Glomerular visceral epithelial cell (primary cell): ENCODE data around the gene BRI3.
A peak's percentile ranks its signal among the peaks of the same experiment; 100 is the strongest.

Source experiments
- DNase-seq: peaks from one replicate; pipeline ENCODE4 v3.0.0-alpha.2; 2016; ENCODE audit errors: extremely low spot score

BRI3 gene

GRCh38 chr7:98280791-98281756 lies at the start of gene BRI3:
TSS of gene BRI3 (plus strand) at chr7:98281686. CDS start at chr7:98281796, 110 bp downstream.
- peak; percentile 95 for DNase-seq

DNA sequence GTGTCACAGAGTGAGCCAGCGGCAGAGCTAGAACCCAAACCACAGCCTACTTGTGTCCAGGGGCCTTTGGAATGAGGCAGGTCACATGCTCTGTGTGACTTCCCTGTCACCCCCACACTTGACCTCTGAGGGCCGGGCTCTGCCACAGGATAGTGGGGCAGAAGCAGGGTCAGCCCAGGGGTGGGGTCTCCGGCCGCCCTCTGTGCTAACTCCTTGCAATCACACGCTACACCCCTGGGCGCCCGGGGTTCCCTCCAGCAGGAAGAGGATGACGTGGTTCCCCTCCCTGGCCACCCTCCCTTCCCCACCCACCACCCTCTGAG lies 49.3 kb upstream of the BRI3 start:
- DNase-seq = no peak

DNA sequence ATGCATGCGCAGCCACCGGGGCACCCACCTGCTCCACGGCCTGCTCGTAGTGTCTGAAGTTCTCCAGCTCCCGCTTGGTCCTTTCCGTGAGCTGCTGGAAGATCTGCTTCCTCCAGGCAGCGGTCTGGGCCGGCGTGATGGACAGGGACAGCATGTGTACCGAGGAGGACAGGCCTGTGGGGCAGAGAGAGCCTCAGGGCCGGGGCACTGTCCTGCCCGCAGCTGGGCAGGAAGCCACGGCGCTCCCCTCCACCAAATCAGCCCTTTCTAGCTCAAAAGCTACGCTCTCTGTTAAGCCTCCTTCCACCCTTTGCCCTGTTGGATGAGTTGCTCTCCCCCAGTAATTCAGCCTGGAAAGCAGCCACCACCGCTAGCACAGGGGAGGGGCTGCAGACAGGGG lies 48.7 kb upstream of the BRI3 start:
- no peak for DNase-seq

DNA sequence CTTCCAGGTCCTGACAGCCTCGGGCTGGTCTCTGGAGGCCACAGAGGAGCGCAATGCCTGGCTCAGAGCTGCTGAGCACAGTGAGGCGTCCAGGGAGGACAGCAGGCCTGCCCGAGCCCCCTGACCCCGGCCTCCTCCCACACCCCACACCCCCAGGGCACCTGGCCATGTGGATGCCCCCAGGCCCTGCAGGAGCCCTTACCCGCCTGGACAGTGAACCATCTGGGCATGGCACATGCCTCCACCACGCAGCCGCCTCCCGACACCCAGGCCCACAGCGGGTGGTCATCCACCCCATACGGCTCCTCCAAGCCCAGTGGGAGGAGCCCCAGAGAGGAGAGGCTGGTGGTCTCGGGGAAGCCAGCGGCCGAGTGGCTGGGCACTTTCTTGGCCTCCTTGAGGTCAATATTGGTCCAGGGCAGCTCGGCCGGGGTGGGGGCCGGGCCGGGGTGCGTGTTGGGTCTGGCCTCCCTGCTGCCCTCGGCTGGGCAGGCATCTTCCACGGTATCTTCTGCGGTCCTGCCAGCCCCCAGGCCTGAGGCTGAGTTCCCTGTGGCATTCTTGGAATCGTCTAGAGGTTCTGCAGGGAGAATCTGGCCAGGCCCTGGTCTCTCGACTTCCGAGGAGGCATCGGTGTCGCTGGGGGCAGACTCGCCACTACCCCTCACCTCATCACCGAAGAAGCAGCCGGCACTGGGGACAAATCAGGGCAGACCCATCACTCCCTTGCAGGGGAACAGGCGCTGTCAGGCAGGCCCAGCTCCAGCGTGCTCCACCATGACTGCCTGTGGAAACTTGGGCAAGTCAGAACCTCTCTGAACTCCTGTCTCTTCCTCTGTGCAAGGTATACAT lies 48.0 kb upstream of the BRI3 start:
- DNase-seq = no peak

- DNase-seq = no peak
Observed at GRCh38 chr7:98234429-98235147, 46.9 kb upstream of the BRI3 start.

- DNase-seq = no peak
Observed at GRCh38 chr7:98235901-98236300, 45.6 kb upstream of the BRI3 start.

- DNase-seq = no peak
Observed at GRCh38 chr7:98236355-98237185, 44.9 kb upstream of the BRI3 start.

DNA sequence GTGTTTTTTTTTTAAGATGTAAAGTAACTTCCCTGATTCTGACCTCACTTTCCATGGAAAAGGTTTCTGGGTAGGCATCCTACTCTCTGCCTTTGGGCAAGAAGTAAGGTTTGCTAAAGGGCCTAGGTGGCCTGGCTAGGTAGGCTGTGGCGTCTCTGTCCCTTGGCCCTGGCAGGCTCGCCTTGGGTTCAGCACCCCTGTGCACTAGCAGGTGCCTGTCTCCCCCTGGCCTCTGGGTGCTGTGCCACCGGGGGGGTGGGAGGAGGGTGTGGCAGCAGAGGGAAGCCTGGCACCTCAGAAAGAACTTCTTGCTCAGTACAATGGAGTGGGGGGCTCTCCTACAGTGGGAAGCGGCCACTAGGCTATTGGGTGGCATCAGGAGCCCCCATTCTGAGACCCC lies 43.4 kb upstream of the BRI3 start:
- no peak for DNase-seq

DNA sequence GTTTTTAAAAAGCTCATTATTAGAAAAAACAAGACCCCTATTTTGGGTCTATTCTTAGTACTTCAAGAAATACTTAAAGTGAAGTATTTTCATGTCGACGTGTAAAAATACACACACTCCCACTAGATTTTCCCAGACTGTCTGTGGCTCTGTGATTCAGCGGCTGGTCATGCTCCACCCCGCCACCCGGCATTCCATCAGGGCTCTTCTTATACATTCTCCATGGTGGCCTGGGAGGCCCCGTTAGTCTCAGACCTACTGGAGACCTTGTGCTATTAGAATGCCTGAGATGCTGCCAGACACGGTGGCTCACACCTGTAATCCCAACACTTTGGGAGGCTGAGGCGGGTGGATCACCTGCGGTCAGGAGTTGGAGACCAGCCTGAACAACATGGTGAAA lies 42.5 kb upstream of the BRI3 start:
- peak; percentile 74 for DNase-seq

- peak; percentile 25 for DNase-seq
Observed at GRCh38 chr7:98240961-98241673, 40.4 kb upstream of the BRI3 start.

GRCh38 chr7:98241674-98242241 lies 39.7 kb upstream of the BRI3 start:
- no peak for DNase-seq

- DNase-seq = no peak
Observed at GRCh38 chr7:98242342-98242741, 39.1 kb upstream of the BRI3 start.

DNA sequence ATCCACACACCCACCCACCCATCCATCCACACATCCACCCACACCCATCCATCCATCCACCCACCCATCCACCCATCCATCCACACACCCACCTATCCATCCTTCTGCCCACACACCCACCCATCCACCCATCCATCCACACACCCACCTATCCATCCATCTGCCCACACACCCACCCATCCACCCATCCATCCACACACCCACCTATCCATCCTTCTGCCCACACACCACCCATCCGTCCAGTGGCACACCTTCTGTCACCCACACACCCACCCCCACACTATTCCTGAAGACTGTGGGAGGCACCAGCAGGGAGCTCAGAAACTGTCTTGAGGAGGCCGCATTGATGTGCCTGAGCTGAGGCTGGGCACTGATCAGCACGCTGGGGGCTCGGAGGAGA lies 38.6 kb upstream of the BRI3 start:
- DNase-seq = no peak

DNA sequence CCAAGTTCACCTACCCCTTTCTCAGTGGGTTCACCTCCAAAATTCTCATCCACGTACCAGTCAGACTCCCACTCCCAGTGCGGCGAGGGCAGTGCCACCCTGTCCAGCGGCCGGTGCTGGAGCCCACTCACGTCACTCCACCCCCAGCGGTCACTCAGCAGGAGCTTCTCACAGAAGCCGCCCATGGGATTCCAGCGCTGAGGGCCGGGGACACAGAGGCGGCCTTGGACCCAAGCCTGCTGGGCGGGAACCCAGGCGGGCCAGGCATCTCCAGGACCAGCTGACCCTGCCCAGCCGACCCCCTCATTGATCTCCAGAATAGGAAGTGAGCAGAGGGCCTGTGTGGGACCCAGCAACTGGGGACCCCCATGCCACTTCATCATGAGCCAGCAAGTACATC lies 36.6 kb upstream of the BRI3 start:
- no peak for DNase-seq

GRCh38 chr7:98248156-98248555 lies 33.3 kb upstream of the BRI3 start:
- no peak for DNase-seq

DNA sequence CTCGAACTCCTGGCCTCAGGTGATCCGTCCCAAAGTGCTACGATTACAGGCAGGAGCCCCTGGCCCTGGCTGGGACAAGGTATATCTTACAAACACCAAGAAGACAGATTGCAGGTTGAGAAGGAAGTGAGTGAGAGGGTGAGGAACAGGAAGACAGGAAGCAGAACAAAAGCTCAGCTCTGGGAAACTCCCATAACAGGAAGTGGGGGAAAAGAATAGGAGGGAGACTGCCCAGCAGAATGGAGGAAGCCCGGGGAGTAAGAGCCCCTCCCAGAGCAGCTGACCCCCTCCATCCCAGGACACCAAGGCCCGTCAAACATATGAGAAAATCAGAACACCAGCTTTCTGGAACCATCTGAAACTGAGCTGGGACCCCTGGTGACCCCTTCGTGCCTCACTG lies 32.4 kb upstream of the BRI3 start:
- DNase-seq = no peak

DNA sequence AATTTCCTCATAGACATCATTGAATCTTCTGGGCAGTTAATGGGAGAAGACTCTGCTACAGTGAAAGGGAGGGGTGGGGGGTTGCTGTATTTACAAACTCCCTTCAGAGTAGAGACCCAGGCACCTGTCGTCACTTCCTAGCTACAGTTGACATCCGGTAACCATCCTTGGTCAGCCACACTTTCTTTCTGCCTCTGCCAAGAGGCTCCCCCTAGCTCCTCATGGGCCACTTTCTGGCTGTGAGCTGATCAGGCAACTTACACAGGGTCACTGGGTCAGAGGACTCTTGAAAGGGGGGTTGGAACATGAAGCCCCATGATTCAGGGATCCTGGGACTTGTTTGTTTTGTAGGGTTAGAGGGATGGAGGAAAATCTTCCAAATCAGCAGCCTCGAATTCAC lies 30.7 kb upstream of the BRI3 start:
- no peak for DNase-seq

DNA sequence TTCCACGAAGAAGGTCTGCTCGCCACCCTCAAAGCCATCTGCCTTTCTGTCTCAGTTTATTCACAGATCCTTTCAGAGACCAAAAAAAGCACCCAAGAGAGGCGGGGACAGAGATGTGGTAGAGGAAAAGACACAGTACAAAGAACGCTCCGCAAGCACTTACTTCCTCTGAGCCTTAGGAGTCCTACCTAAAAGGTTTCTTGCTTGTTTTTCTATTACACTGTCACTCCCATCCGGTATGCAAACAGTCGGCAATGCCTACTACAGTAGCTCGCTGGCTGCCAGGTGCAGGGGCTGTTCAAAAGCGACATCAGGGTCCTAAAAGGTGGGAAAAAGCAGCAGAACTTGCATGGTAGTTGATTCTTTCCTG lies 30.3 kb upstream of the BRI3 start:
- DNase-seq = no peak

DNA sequence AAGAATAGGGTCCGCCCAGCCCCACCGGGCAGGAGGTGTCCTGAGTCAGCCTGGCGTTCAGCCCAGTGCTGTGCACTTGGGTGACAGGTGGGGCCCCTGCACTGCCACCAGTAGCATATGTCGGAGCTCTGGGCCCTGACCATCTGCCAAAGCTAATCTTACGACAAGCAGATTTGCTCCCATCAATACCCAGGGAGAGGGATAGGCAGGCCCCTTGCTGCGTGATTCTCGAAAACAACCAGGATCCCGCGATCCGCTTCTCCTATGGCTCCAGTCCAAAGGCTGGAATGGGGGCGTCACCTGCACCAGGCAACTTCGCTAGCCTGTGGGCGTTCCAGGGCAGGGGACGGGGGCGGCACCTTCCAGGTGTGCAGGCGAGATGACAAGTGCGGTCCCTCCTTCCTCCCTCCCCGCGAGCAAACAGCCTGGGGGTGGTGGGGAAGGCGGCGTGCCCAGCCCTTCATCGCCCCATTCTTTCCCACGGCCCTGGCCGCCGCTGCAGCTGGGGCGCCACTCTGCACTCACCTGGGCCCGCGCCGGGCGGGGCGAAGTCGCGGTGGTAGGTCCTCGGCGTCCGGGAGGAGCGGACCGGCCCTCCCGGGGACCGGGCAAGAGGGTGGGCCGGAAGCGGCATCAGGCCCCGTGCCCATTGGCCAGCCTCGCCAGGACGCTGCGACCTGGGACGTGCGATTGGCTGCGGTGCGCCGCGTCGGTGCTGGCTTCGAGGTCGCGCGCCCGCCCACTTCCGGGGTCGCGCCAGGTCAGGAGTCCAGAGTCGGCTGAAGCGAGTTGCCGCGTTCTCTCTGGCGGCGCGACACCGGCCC lies 29.7 kb upstream of the BRI3 start, which contains the start of gene TECPR1:
Gene TECPR1 (minus strand): TSS at position 632 of the 824 bp plus-strand sequence. CDS start 6,086 bp downstream, outside the sequence.
- DNase-seq = peak; percentile 86
